ENCODE results near the gene KLHDC1. TPM values are rescaled to one million over a fixed set of nuclear protein-coding genes. Genes with fewer than 3 reads are reported as not detected.

The KLHDC1 gene
- total RNA-seq, 1 experiment from 2014 or later, result 0.98 TPM

GRCh38 chr14:49755378-49755777, 62.5 kb downstream of the KLHDC1 start:
- ChIA-PET POLR2A (no interaction called here), RAD21 (ENCODE audit: low non-redundant PET in 1 of 2, low total read pairs in 2 of 2, uncharacterized antibody in 2 of 2, unreplicated experiment in 2 of 2) (no interaction called here), CTCF (no interaction called here)
- Histone ChIP-seq H3K4me1 (ENCODE audit: control insufficient read depth in 1 of 2, insufficient read depth in 2 of 2, low read length in 2 of 2) (no peaks in the 10 kb centered on the region), H3K4me3 (replicated peaks in 1 of 2; ENCODE audit: low read depth in 1 of 2, low read length in 2 of 2) (no peak overlapping the region), H3K9ac (ENCODE audit: low read length) (no peak overlapping the region), H3K36me3 (ENCODE audit: control insufficient read depth in 1 of 2, insufficient read depth in 2 of 2, low read length in 2 of 2) (no peaks in the 10 kb centered on the region), H3K9me3 (ENCODE audit: control insufficient read depth in 1 of 2, insufficient read depth in 1 of 2, low read depth in 1 of 2, low read length in 2 of 2) (no peaks in the 10 kb centered on the region), H3K9me2 (ENCODE audit: insufficient read depth) (no peaks in the 10 kb centered on the region), H3K4me2 (ENCODE audit: low read length) (no peak overlapping the region), H3K27ac (ENCODE audit: low read depth, low read length) (no peak overlapping the region), H3K27me3 (ENCODE audit: insufficient read depth, low read length) (no peaks in the 10 kb centered on the region), H4K20me1 (ENCODE audit: insufficient read depth) (no peaks in the 10 kb centered on the region), H2AFZ (ENCODE audit: low read depth, low read length, poor library complexity, severe bottlenecking) (no peak overlapping the region), H3K79me2 (ENCODE audit: insufficient read depth, low read length) (no peaks in the 10 kb centered on the region)
- DNase-seq (ENCODE audit: low read depth, low spot score), result no peak
- TF ChIP-seq YY1 (IDR thresholded peaks at IDR 0.05; ENCODE audit: extremely low read depth, insufficient replicate concordance, low read depth, low read length), result no peak
- intact Hi-C loops (cut with micrococcal nuclease), result no loop called here
- no TSS peak for BruUV-seq (replicated peaks)
- ATAC-seq, result no peak

- H3K9me2 ChIP-seq (ENCODE audit: insufficient read depth), result no peaks in the 10 kb centered on the region
- RAD21 ChIA-PET (ENCODE audit: low non-redundant PET in 1 of 2, low total read pairs in 2 of 2, uncharacterized antibody in 2 of 2, unreplicated experiment in 2 of 2), result no interaction called here
- POLR2A ChIA-PET, result no interaction called here
- H3K36me3 ChIP-seq (ENCODE audit: control insufficient read depth in 1 of 2, insufficient read depth in 2 of 2, low read length in 2 of 2), result no peaks in the 10 kb centered on the region
- no peak overlapping the region for H3K9ac ChIP-seq (ENCODE audit: low read length)
- H4K20me1 ChIP-seq (ENCODE audit: insufficient read depth), result no peaks in the 10 kb centered on the region
- CTCF ChIA-PET, result no interaction called here
- no peaks in the 10 kb centered on the region for H3K79me2 ChIP-seq (ENCODE audit: insufficient read depth, low read length)
- H3K4me1 ChIP-seq (ENCODE audit: control insufficient read depth in 1 of 2, insufficient read depth in 2 of 2, low read length in 2 of 2), result peaks cover 5 to 8% of the 10 kb centered on the region in 2 experiments
- no TSS peak for BruUV-seq (replicated peaks)
- H3K27me3 ChIP-seq (ENCODE audit: insufficient read depth, low read length), result no peaks in the 10 kb centered on the region
- H3K4me2 ChIP-seq (ENCODE audit: low read length), result no peak overlapping the region
- intact Hi-C loops (cut with micrococcal nuclease), result no loop called here
- DNase-seq (ENCODE audit: low read depth, low spot score) (no peak), ATAC-seq (no peak)
- H2AFZ ChIP-seq (ENCODE audit: low read depth, low read length, poor library complexity, severe bottlenecking), result no peak overlapping the region
- H3K4me3 ChIP-seq (replicated peaks in 1 of 2; ENCODE audit: low read depth in 1 of 2, low read length in 2 of 2), result no peak overlapping the region
- no peak for TF ChIP-seq SP1 (IDR thresholded peaks at IDR 0.05; ENCODE audit: low read depth)
- no peak for TF ChIP-seq POLR2A (IDR thresholded peaks at IDR 0.05; ENCODE audit: borderline replicate concordance, extremely low read depth, insufficient read depth, insufficient read length)
- TF ChIP-seq ZFX (IDR thresholded peaks at IDR 0.05), result no peak
- no peak for TF ChIP-seq ATF3 (IDR thresholded peaks at IDR 0.05)
- TF ChIP-seq FOSL1 (IDR thresholded peaks at IDR 0.05; ENCODE audit: low read depth), result no peak
- TF ChIP-seq RAD21 (IDR thresholded peaks at IDR 0.05; ENCODE audit: low read depth), result no peak
- TF ChIP-seq SIN3A (IDR thresholded peaks at IDR 0.05; ENCODE audit: low read depth), result no peak
- no peak for TF ChIP-seq ZBTB33 (IDR thresholded peaks at IDR 0.05; ENCODE audit: extremely low read depth, insufficient replicate concordance, low read length)
- no peak for TF ChIP-seq YY1 (IDR thresholded peaks at IDR 0.05; ENCODE audit: extremely low read depth, insufficient replicate concordance, low read depth, low read length)
- H3K9me3 ChIP-seq (ENCODE audit: control insufficient read depth in 1 of 2, insufficient read depth in 1 of 2, low read depth in 1 of 2, low read length in 2 of 2), result no peaks in the 10 kb centered on the region
- H3K27ac ChIP-seq (ENCODE audit: low read depth, low read length), result no peak overlapping the region
Observed at GRCh38 chr14:49761839-49762551, 69.1 kb downstream of the KLHDC1 start.

All from HCT116 (cell line).